SH-SY5Y (cell line): ENCODE data around the gene NOL9.

Source experiments
- GATA2 ChIP-seq: IDR thresholded peaks from 2 replicates; pipeline ENCODE4 v1.6.1; 2011; ENCODE audit warnings: mild to moderate bottlenecking, low read depth, low read length
- GATA3 ChIP-seq: IDR thresholded peaks from 2 replicates; pipeline ENCODE4 v1.6.1; 2011; ENCODE audit warnings: low read depth, mild to moderate bottlenecking, low read length, moderate library complexity

DNA sequence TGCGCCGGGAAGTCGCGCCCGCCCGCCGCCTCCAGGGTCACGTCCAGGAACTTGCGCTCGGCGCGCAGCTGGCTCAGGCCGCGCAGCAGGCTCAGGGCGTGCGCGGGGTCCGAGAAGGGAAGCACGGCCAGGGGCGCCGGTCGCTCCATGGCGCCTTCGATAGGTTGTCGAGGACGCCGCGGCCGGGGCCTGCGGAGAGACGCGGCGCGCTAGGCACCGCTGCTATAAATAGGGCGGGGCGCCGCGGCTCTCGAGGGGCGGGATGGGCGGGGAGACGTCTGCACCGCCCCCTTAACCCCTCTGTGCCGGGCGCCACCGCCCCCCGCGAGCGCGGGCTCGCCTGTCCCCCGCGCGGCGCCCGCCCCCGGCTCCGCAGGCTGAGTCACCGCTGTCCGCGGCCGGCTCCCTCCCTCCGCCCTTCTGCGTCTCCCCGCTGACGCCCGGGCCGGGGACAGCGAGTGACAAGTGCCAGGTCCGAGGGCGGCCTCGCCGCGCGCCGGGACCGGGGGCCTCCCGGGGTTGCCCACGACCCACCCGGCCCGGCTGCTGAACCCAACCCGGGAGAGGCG is 48.4 kb upstream of the NOL9 start, which contains the start of gene KLHL21:
- TF ChIP-seq GATA2 (no peak), GATA3 (no peak)
